Adipose tissue (tissue), 3 donors: ENCODE data around the gene ACTN1. TPM values are rescaled to one million over a fixed set of nuclear protein-coding genes. Genes with fewer than 3 reads are reported as not detected.
"Not testable (repeated sequence)": the region's sequence is repeated elsewhere in the genome, so short reads cannot be mapped to it uniquely, and the experiment has no call there.

Experiments used
- H3K27ac ChIP-seq: one replicate; pipeline ENCODE4 v1.5.1; 2013; ENCODE audit warnings: low read depth, low read length
- WGBS, 3 donors: extraction: QIAGEN DNeasy Blood & Tissue Kit; methylation state at CpG; one replicate each; pipeline ENCODE4 v1.1.7; 2013; 5-methylcytosine and 5-hydroxymethylcytosine counted together
- polyA plus RNA-seq, 3 donors: library from polyadenylated mRNA; stranded (reverse); fragments of 200-250 nt; gene quantifications; one replicate each; pipeline ENCODE4 v1.2.3, GENCODE V29; 2013
- donor health status: healthy with polysubstance abuse.
- donor health status: Bipolar disorder and iron deficiency.
- donor health status: healthy.

ACTN1 gene
- polyA plus RNA-seq, 3 donors, result 36.7 to 179 (median 50.7) TPM

DNA sequence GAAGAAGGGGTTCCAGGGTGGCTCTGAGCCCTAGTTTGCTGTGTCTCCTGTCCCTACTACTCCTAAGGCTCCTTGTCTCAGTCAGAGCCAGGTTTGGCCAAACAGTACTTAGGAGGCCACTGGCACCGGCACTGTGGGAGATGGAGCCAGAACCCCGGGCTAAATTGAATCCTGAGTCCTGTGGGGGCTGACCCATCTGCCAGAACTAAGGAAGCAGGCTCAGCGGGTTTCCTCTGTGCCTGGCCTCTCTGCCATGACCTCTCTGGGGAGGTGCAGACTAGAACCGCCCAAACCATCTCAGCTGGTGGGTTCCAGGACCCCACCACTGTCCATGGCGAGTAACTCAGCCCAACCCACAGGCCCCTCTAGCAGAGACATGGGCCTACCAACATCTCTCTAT, 5.5 kb downstream of the ACTN1 start:
- 91 to 98% (median 93%) methylated on average over 5 of the region's 5 CpGs for WGBS, 3 donors
- H3K27ac ChIP-seq, result no peak overlapping the region

DNA sequence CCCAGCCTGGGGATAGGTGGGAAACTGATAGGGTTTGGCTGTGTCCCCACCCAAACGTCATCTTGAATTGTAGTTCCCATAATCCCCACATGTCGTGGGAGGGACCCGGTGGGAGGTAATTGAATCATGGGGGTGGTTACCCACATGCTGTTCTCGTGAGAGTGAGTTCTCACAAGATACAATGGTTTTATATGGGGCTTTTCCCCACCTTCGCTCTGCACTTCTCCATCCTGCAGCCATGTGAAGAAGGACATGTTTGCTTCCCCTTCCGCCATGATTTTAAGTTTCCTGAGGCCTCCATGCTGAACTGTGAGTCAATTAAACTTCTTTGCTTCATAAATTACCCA, 5.9 kb downstream of the ACTN1 start:
- 91 to 97% (median 92%) methylated on average over 6 of the region's 6 CpGs for WGBS, 3 donors
- not testable (repeated sequence) for H3K27ac ChIP-seq

- 92 to 97% (median 95%) methylated on average over 14 of the region's 14 CpGs for WGBS, 3 donors
- H3K27ac ChIP-seq, result no peak overlapping the region
Measured at GRCh38 chr14:68972507-68973218, 6.4 kb downstream of the ACTN1 start.

GRCh38 chr14:68971411-68972035, 7.6 kb downstream of the ACTN1 start:
- whole genome bisulfite sequencing, 3 donors, result 80 to 92% (median 86%) methylated on average over 9 of the region's 9 CpGs
- no peak overlapping the region for H3K27ac ChIP-seq

DNA sequence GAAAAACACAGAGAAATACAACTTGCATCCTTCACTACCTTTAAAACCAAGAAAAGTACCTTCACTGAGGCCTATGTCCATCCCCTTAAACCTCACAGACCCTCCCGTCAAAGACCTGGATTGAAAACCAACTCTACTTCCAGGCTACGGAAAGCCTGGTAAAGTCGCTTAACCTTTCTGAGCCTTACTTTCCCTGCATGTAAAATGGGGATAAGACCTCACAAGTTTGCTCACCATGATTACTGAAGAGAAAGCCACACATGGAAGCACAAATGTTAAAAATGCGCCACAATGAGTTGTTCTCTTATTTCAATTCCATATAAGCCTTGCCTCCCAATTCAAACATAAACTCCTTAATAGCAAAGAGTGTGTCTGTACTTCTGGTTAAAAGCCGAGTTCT, 8.4 kb downstream of the ACTN1 start:
- H3K27ac ChIP-seq, result no peak overlapping the region
- WGBS, 3 donors, result 72 to 78% (median 76%) methylated on average over 5 of the region's 5 CpGs

DNA sequence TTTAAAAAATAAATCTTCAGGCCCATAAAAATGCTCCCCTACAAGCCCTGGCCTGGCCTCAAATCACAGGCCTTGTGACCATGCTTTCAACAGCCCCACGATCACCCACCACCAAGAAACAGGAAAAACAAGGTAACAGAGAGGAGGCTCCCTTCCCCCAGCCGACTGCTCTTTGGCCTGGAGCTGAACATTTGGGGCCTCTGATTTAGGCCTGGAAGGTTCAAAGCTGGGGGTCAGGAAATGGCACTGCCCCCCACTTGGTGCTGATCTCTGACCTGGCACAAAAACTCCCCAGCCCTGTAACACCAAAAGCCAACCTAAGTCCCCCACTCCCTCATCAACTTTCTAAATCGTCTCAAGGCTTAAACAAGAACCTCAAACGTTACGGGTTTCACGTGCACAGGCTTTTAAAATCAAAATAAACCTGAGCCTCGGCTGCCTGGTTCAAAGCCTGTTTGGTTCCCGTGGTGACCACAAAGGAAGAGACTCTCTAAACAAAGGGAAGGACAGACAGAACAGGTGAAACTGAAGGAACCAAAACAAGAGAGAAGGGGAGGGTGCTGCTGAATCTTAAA, 9.0 kb downstream of the ACTN1 start:
- 36 to 43% (median 41%) methylated on average over 8 of the region's 8 CpGs for WGBS, 3 donors
- no peak overlapping the region for H3K27ac ChIP-seq

DNA sequence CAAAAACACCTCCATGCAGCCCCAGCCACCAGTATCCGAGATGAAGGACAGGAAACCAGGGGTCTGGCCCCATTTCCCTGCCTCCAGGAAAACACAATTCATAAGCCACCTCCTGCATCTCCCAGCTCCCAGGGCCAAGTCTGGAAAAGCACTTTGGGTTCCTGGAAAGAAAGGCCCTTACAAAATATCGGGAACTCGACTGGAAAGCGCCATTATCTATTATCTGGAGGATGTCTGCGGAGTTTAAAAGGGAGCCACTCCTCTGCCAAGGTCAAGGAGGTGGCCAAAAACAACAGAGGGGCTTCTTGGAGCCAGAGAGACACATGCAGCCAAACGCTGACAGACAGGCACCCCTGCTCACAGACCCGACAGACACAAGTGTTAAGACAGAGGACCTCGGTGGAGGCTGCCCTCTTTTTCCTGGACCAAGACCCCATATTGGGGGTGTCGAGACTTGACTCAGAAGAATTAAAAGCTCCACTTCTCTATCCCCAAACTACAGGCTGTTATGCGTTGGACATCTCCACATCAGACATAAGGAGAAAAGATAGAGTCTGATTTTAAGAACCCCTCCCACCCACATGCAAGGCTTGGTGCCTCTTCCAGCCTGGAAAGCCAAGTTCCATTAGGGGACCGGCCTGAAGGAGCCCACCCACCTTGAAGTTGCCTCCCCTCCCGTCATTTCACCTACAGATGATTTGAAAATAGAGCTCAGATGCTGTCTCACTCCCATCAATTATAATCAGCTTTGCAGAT, 9.6 kb downstream of the ACTN1 start:
- H3K27ac ChIP-seq, result no peak overlapping the region
- 56 to 75% (median 57%) methylated on average over 12 of the region's 12 CpGs for WGBS, 3 donors

DNA sequence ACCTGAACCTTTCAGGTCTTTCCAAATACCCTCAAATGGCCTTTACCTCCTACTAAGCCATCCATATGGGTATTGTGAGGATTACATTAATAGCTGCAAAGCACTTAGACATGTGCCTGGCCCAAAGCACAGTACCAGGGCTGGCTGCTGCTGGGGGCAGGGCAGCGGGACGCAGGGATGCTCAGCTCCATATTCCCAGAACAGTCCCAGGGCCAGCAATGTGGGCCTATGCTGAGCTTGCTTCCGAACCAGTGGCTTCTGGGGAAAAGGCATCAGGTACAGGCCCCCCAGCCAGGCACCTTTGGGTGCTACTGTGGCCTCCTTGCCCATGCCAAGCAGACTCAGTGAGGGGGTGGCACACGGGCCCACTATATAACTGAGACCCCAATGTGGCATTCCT, 10.4 kb downstream of the ACTN1 start:
- 91 to 98% (median 93%) methylated on average over 4 of the region's 4 CpGs for WGBS, 3 donors
- H3K27ac ChIP-seq, result no peak overlapping the region

- H3K27ac ChIP-seq, result no peak overlapping the region
- WGBS, 3 donors, result 80 to 90% (median 90%) methylated on average over 8 of the region's 8 CpGs
Measured at GRCh38 chr14:68968051-68968450, 11.1 kb downstream of the ACTN1 start.

DNA sequence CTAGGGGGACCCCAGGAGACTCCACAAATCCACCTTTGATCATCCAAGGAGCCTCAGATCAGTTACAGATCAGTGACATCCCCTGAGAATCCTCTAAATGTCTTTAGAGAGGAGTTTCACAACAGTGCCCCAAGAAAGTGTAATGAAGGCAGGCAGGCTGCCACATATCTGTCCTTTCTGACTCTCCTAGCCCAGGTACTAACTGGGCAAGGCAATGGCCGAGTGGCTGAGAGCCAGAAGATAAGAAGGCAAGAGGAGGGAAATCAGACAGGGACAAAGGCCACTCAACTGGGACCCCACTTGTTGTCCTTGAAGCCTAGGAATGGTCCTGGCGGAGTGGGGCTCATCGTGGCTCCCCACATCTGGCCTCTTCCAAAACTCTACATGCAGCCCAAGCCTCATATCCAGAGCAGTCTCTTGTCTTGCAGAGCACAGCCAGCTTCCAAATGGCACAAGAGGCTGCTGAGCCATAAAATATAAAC, 11.6 kb downstream of the ACTN1 start:
- H3K27ac ChIP-seq, result no peak overlapping the region
- WGBS, 3 donors, result 55 to 95% (median 88%) methylated on average over 3 of the region's 3 CpGs

DNA sequence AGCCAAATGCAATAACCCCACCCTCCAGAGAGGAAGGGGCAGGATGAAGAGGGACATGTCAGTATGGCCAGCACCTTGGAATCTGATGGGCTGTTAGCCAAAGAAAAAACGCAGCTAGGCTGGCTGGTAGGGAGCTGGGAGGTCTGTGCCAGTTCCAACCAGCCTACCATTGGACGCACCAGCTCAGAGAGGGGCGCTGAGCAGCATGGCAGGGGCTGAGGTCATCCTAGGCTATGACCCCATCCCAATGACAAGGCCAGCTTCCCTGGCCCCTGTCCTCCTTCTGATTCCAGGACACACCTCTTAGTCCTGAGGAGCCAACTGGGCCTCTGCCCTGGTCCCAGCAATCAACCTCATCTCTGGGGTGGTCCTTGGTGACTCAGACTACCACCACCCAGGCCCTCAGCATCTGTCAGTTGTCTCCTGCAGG, 12.2 kb downstream of the ACTN1 start:
- no peak overlapping the region for H3K27ac ChIP-seq
- 39 to 69% (median 65%) methylated on average over 3 of the region's 3 CpGs for WGBS, 3 donors

DNA sequence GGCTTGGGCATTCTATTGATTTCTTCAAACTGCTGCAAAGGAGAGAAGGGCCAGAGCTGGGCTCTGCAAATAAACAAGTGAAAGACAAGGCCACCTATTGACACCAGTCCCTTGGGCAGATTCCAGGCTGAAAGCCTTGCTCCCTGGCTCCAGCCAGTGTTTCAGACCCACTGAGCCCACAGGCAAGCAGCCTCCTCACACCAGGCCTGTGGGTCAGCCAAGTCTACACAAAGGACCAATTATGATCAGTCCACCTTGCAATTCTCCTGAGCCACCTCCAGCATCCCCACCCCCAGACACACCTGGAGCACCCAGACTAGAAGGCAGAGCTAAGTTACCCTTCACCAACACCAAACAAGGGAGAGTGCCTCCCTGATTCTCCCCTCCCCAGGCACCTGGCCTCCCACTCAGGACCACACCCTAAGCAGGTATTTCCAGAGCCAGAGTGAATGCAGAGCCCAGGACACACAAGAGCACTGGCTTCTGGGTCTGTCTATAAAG, 13.8 kb downstream of the ACTN1 start:
- H3K27ac ChIP-seq, result no peak overlapping the region

DNA sequence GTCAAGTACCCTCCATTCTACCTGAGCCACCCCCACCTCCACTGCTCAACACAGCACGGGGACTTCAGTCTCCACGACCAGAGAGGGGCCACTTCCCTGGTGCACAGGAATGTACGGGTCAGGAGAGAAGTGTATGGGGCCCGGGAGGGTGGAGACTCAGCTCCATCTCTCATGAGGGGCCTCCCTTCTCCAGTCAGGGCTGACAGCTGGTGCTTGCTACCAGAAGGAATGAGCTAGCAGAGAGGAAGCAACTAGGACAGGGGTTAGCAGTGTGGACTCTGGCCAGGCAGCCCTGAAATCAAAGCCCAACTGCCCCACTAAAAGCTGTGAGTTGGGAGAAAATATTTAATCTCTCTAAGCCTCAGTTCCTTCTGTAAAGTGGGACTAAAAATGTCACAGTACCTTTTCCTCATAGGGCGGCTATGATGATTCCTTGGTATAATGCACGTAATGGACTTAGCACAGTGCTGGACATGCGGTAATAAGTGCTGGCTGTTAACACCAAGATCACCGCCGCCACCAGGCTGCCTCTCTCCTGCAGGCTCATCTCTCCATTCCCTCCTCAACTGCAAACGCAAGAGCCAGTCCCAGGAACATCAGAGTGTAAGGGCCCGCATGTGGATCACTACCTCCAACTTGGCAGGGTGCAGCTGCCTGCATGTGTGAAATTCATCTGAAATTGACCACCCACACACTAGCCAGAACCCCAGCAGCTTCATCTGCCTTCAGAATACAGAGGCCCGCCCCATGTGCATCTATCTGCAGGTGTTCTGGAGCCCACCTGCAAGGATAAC, 14.6 kb downstream of the ACTN1 start:
- 68 to 77% (median 73%) methylated on average over 12 of the region's 12 CpGs for WGBS, 3 donors
- no peak overlapping the region for H3K27ac ChIP-seq

GRCh38 chr14:68962681-68963080, 16.4 kb downstream of the ACTN1 start:
- no peak overlapping the region for H3K27ac ChIP-seq

GRCh38 chr14:68961781-68962584, 17.1 kb downstream of the ACTN1 start:
- 78 to 84% (median 79%) methylated on average over 15 to 16 of the region's 16 CpGs for WGBS, 3 donors
- no peak overlapping the region for H3K27ac ChIP-seq

More at GRCh38 chr14:68962681-68963080, 16.4 kb downstream of the ACTN1 start:
- 95 to 98% (median 97%) methylated on average over 3 of the region's 3 CpGs for WGBS, 3 donors

DNA sequence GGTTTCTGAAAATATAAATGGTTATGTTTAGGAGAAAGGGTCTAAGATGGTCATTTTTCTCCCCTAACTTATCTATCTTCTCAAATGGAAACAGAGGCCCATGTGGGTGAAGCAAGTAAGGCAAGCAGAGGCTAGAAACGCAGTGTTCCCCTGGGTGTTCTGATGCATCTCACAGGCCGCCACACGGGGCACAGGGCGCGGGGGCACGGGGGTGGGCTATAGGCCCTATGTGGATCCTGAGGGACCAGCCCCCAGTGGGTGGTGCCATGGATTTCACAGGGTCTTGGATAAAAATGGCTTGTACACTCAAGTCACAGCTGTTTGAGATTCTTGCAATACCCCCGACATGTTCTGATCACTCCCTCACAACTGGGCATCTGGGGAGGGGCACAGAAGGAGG, 17.7 kb downstream of the ACTN1 start:
- no peak overlapping the region for H3K27ac ChIP-seq
- WGBS, 3 donors, result 77 to 84% (median 81%) methylated on average over 7 of the region's 7 CpGs

GRCh38 chr14:68960123-68960522, 19.0 kb downstream of the ACTN1 start:
- WGBS, 3 donors, result 79 to 95% (median 82%) methylated on average over 3 of the region's 3 CpGs
- H3K27ac ChIP-seq, result no peak overlapping the region
